CD4-positive, alpha-beta T cell (primary cell): Measurements from ENCODE around the gene KIRREL2. TPM values are rescaled to one million over a fixed set of nuclear protein-coding genes. Genes with fewer than 3 reads are reported as not detected.

Source experiments
- ATAC-seq: fragments of 200-7000 bp; cut with Tn5 transposase; one replicate; pipeline ENCODE4 v1.10.0; 2022; ENCODE audit warnings: mild to moderate bottlenecking; ENCODE audit not compliant: poor library complexity
- CTCF ChIA-PET: fragments of 350-600 bp; sonication (Branson Sonifier 250); formaldehyde crosslinking; loops from one replicate; lab custom pipeline; 2021; ENCODE audit warnings: antibody characterized with exemption, inconsistent platforms; lab: Charles Lee
- POLR2A ChIA-PET: fragments of 350-600 bp; sonication (Branson Sonifier 250); formaldehyde crosslinking; loops from one replicate; lab custom pipeline; 2021; ENCODE audit warnings: antibody characterized with exemption, inconsistent platforms; lab: Charles Lee
- DNase-seq, 14 experiments: peaks; one replicate each; pipeline ENCODE4 v3.0.0-alpha.2; 2013 to 2020; ENCODE audit warnings: mixed read lengths in 2 of 14
- H3K27ac ChIP-seq, 2 donors: one replicate each; pipeline versions ENCODE4 v1.5.1 to v1.7.0; 2013; ENCODE audit warnings: low read length in 2 of 2, low read depth in 1 of 2, mild to moderate bottlenecking in 1 of 2
- H3K27me3 ChIP-seq, 2 experiments: 1 replicate in 1 of 2; 2 replicates in 1 of 2; pipeline versions ENCODE4 v1.6.1 to v1.7.0; 2013; ENCODE audit warnings: low read length in 2 of 2, control low read depth in 1 of 2, mild to moderate bottlenecking in 1 of 2, moderate library complexity in 1 of 2; ENCODE audit not compliant: insufficient read depth in 2 of 2, control insufficient read depth in 1 of 2
- H3K36me3 ChIP-seq: one replicate; pipeline ENCODE4 v1.6.1; 2013; ENCODE audit warnings: low read length, control low read depth; ENCODE audit not compliant: insufficient read depth
- H3K4me1 ChIP-seq: one replicate; pipeline ENCODE4 v1.6.1; 2013; ENCODE audit warnings: low read length, control low read depth; ENCODE audit not compliant: insufficient read depth
- H3K4me3 ChIP-seq: one replicate; pipeline ENCODE4 v1.5.1; 2013; ENCODE audit warnings: mild to moderate bottlenecking, low read length, moderate library complexity
- H3K9me3 ChIP-seq, 2 experiments: 1 replicate in 1 of 2; 2 replicates in 1 of 2; pipeline versions ENCODE4 v1.6.1 to v1.7.0; 2013; ENCODE audit warnings: low read length in 2 of 2, mild to moderate bottlenecking in 2 of 2, control low read depth in 1 of 2, moderate library complexity in 1 of 2; ENCODE audit not compliant: control insufficient read depth in 1 of 2, insufficient read depth in 1 of 2
- H3K27ac Mint-ChIP-seq: one replicate; pipeline ENCODE4 v1.8.0; 2020; ENCODE audit warnings: mixed read lengths
- H3K27me3 Mint-ChIP-seq: one replicate; pipeline ENCODE4 v1.8.0; 2021; ENCODE audit warnings: mixed read lengths
- H3K36me3 Mint-ChIP-seq: one replicate; pipeline ENCODE4 v1.8.0; 2021; ENCODE audit warnings: low read depth, mixed read lengths
- H3K4me1 Mint-ChIP-seq: one replicate; pipeline ENCODE4 v1.8.0; 2021; ENCODE audit warnings: low read depth, mixed read lengths
- H3K4me3 Mint-ChIP-seq: one replicate; pipeline ENCODE4 v1.8.0; 2020; ENCODE audit warnings: mild to moderate bottlenecking, mixed read lengths
- H3K9me3 Mint-ChIP-seq: one replicate; pipeline ENCODE4 v1.8.0; 2020; ENCODE audit warnings: mixed read lengths
- CTCF ChIP-seq: fragments of 200-600 bp; IDR thresholded peaks from one replicate; pipeline ENCODE4 v1.8.0; 2022; ENCODE audit warnings: antibody characterized with exemption, mild to moderate bottlenecking
- intact Hi-C, 2 experiments: fragments of 100-400 bp; cut with DNase I in 1 of 2; cut with micrococcal nuclease in 1 of 2; formaldehyde crosslinking; loops; one replicate each; pipeline versions ENCODE4 v1.15.1 to v1.9.0; 2023 to 2025; cut with DNase I, micrococcal nuclease
- total RNA-seq, 174 experiments: library from RNA in 2 of 174; stranded (reverse) in 2 of 174; gene quantifications; one replicate each; pipeline ENCODE4 v1.2.3 and lab custom pipeline; 2021 to 2026

KIRREL2 gene
- total RNA-seq, 2 experiments from 2014 or later: 0.14 TPM; not detected in 1

DNA sequence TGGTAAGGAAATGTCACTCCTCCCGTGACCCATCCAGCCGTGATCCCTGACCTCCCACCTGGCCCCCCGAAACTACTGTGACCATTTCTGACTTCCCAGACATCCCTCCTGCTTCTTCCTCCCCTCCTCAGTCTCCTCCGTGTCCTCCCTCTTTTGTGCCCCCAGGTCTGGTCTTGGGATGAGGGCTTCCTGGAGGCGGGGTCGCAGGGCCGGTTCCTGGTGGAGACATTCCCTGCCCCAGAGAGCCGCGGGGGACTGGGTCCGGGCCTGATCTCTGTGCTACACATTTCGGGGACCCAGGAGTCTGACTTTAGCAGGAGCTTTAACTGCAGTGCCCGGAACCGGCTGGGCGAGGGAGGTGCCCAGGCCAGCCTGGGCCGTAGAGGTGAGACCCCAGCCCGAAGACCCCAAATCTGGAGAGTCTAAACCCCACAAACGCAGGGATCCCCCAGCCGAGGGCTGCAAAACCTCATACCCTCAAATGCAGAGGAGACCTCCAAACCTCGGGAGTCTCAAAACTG, 5.0 kb downstream of the KIRREL2 start:
- H3K27ac ChIP-seq: no peak overlapping the region
- H3K4me3 ChIP-seq: no peak overlapping the region
- H3K27me3 Mint-ChIP-seq: peaks cover 83% of the 10 kb centered on the region
- no peaks in the 10 kb centered on the region for H3K9me3 Mint-ChIP-seq
- POLR2A ChIA-PET: no interaction called here
- H3K36me3 Mint-ChIP-seq: no peaks in the 10 kb centered on the region
- no peak for DNase-seq
- peaks cover 5% of the 10 kb centered on the region for H3K4me1 Mint-ChIP-seq
- H3K9me3 ChIP-seq: peaks cover 0 to 26% of the 10 kb centered on the region in 2 experiments
- no peak overlapping the region for H3K4me3 Mint-ChIP-seq
- peaks cover 15% of the 10 kb centered on the region for H3K4me1 ChIP-seq
- TF ChIP-seq CTCF: no peak
- H3K36me3 ChIP-seq: no peaks in the 10 kb centered on the region
- H3K27ac Mint-ChIP-seq: no peak overlapping the region
- no peak for ATAC-seq
- intact Hi-C loops: no loop called here
- peaks cover 36 to 48% of the 10 kb centered on the region in 2 experiments for H3K27me3 ChIP-seq
- CTCF ChIA-PET: no interaction called here

DNA sequence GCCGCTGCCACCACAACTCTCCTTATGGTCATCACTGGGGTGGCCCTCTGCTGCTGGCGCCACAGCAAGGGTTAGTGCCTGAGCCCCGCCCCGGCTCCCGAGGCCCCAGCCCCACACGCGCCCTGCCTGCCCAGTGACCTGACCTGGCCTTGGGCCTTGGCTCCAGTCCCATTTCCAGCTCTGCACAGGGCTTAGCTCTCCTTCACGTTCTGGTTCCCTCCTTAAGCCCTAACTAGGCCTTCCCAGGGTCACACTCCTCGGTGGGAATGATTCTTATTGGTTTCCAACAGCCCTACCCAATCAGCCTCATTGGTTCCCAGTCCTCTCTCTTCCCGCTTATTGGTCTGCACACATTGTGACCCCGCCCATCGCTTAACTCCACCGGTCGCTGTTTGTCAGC, 5.8 kb downstream of the KIRREL2 start:
- H3K27ac ChIP-seq: no peak overlapping the region
- no peaks in the 10 kb centered on the region for H3K36me3 ChIP-seq
- peaks cover 8% of the 10 kb centered on the region for H3K4me1 ChIP-seq
- H3K9me3 Mint-ChIP-seq: no peaks in the 10 kb centered on the region
- peaks cover 0 to 26% of the 10 kb centered on the region in 2 experiments for H3K9me3 ChIP-seq
- TF ChIP-seq CTCF: no peak
- H3K27me3 ChIP-seq: peaks cover 28 to 49% of the 10 kb centered on the region in 2 experiments
- ATAC-seq: no peak
- H3K4me1 Mint-ChIP-seq: no peaks in the 10 kb centered on the region
- CTCF ChIA-PET: no interaction called here
- H3K4me3 ChIP-seq: no peak overlapping the region
- H3K36me3 Mint-ChIP-seq: no peaks in the 10 kb centered on the region
- no peak overlapping the region for H3K4me3 Mint-ChIP-seq
- peaks cover 79% of the 10 kb centered on the region for H3K27me3 Mint-ChIP-seq
- intact Hi-C loops: no loop called here
- POLR2A ChIA-PET: no interaction called here
- H3K27ac Mint-ChIP-seq: no peak overlapping the region
- no peak for DNase-seq

DNA sequence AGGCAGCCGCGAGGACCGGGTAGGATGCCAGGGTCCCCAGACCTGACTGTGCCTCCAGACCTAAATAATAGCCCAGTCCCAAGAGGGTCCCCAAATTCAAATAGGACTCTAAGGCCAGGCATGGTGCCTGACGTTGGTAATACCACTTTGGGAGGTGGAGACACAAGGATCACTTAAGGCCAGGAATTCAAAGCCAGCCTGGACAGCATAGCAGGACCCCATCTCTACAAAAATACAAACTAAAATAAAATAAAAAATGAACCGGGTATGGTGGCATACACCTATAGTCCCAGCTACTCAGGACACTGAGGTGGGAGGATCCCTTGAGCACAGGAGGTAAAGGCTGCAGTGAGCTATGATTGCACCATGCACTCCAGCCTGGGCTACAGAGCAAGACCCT, 6.3 kb downstream of the KIRREL2 start:
- ChIA-PET POLR2A (no interaction called here), CTCF (no interaction called here)
- H3K36me3 Mint-ChIP-seq: no peaks in the 10 kb centered on the region
- Histone ChIP-seq H3K27ac (no peak overlapping the region), H3K27me3 (peaks cover 32 to 49% of the 10 kb centered on the region in 2 experiments), H3K9me3 (peaks cover 0 to 26% of the 10 kb centered on the region in 2 experiments), H3K36me3 (no peaks in the 10 kb centered on the region), H3K4me1 (peaks cover 10% of the 10 kb centered on the region), H3K4me3 (no peak overlapping the region)
- peaks cover 79% of the 10 kb centered on the region for H3K27me3 Mint-ChIP-seq
- no peak for TF ChIP-seq CTCF
- H3K9me3 Mint-ChIP-seq: no peaks in the 10 kb centered on the region
- no peak overlapping the region for H3K4me3 Mint-ChIP-seq
- ATAC-seq: no peak
- intact Hi-C loops: no loop called here
- no peak for DNase-seq
- H3K4me1 Mint-ChIP-seq: no peaks in the 10 kb centered on the region
- H3K27ac Mint-ChIP-seq: no peak overlapping the region
